WTC11 (cell line): ENCODE results near the gene LRRC4B. TPM values are rescaled to one million over a fixed set of nuclear protein-coding genes. Genes with fewer than 3 reads are reported as not detected.

Source experiments
- ATAC-seq: fragments of 200-7000 bp; cut with Tn5 transposase; 2 replicates; pipeline ENCODE4 v1.10.0; 2021; ENCODE audit warnings: mild to moderate bottlenecking, moderate library complexity
- CTCF ChIA-PET: fragments of 300-600 bp; sonication (Branson Sonifier 250); formaldehyde crosslinking; loops from one replicate; lab custom pipeline; 2021; ENCODE audit warnings: antibody characterized with exemption; lab: Charles Lee
- POLR2A ChIA-PET: fragments of 350-600 bp; sonication (Branson Sonifier 250); formaldehyde crosslinking; loops from one replicate; lab custom pipeline; 2021; ENCODE audit warnings: antibody characterized with exemption; lab: Charles Lee
- DNase-seq: peaks from one replicate; pipeline ENCODE4 v3.0.0; 2021; ENCODE audit warnings: low spot score
- H3K27ac Mint-ChIP-seq: 2 replicates; pipeline ENCODE4 v1.8.0; 2021; ENCODE audit warnings: mixed read lengths
- H3K27me3 Mint-ChIP-seq: 2 replicates; pipeline ENCODE4 v1.8.0; 2021; ENCODE audit warnings: low read depth, mild to moderate bottlenecking, moderate library complexity, mixed read lengths
- H3K36me3 Mint-ChIP-seq: 2 replicates; pipeline ENCODE4 v1.8.0; 2021; ENCODE audit warnings: mixed read lengths
- H3K4me1 Mint-ChIP-seq: 2 replicates; pipeline ENCODE4 v1.8.0; 2022; ENCODE audit warnings: mixed read lengths
- H3K4me3 Mint-ChIP-seq: 2 replicates; pipeline ENCODE4 v1.8.0; 2021; ENCODE audit warnings: mild to moderate bottlenecking, moderate library complexity, mixed read lengths
- H3K9me3 Mint-ChIP-seq: 2 replicates; pipeline ENCODE4 v1.8.0; 2021; ENCODE audit warnings: mixed read lengths
- CREB1 ChIP-seq: sonication (generic); formaldehyde crosslinking; IDR thresholded peaks from 2 replicates; pipeline ENCODE4 v1.8.0; 2023; ENCODE audit warnings: mild to moderate bottlenecking, missing genetic modification reagents
- GRHL2 ChIP-seq: fragments of 250-450 bp; sonication (Bioruptor Pico); IDR thresholded peaks from 2 replicates; pipeline ENCODE4 v1.8.0; 2022; ENCODE audit warnings: mild to moderate bottlenecking, moderate library complexity; ENCODE audit not compliant: insufficient replicate concordance, severe bottlenecking
- JUN ChIP-seq: sonication (generic); formaldehyde crosslinking; IDR thresholded peaks from 2 replicates; pipeline ENCODE4 v1.8.0; 2023; ENCODE audit warnings: mild to moderate bottlenecking, missing genetic modification reagents
- KAT7 ChIP-seq: sonication (generic); formaldehyde crosslinking; IDR thresholded peaks from 2 replicates; pipeline ENCODE4 v1.8.1; 2023; ENCODE audit warnings: missing genetic modification reagents, mild to moderate bottlenecking, borderline replicate concordance
- MYBL2 ChIP-seq: sonication (generic); formaldehyde crosslinking; IDR thresholded peaks from 2 replicates; pipeline ENCODE4 v1.8.1; 2023; ENCODE audit warnings: mild to moderate bottlenecking, moderate library complexity, missing genetic modification reagents
- NFE2L1 ChIP-seq: sonication (generic); formaldehyde crosslinking; IDR thresholded peaks from 2 replicates; pipeline ENCODE4 v1.8.1; 2023; ENCODE audit warnings: missing genetic modification reagents
- RELA ChIP-seq: sonication (generic); formaldehyde crosslinking; IDR thresholded peaks from 2 replicates; pipeline ENCODE4 v1.8.1; 2022; ENCODE audit warnings: missing genetic modification reagents, mild to moderate bottlenecking, borderline replicate concordance
- RORB ChIP-seq: fragments of 250-450 bp; sonication (Bioruptor Pico); IDR thresholded peaks from 2 replicates; pipeline ENCODE4 v1.9.0; 2021; ENCODE audit warnings: mild to moderate bottlenecking
- SMAD3 ChIP-seq: sonication (generic); formaldehyde crosslinking; IDR thresholded peaks from 2 replicates; pipeline ENCODE4 v1.8.0; 2022; ENCODE audit warnings: missing genetic modification reagents, mild to moderate bottlenecking, borderline replicate concordance
- ZNF121 ChIP-seq: sonication (generic); formaldehyde crosslinking; IDR thresholded peaks from 2 replicates; pipeline ENCODE4 v1.8.0; 2023; ENCODE audit warnings: missing genetic modification reagents
- ZNF263 ChIP-seq: sonication (generic); formaldehyde crosslinking; IDR thresholded peaks from 2 replicates; pipeline ENCODE4 v1.8.1; 2022; ENCODE audit warnings: low read depth, mild to moderate bottlenecking, moderate library complexity, missing genetic modification reagents
- ZNF416 ChIP-seq: fragments of 250-450 bp; sonication (Bioruptor Pico); IDR thresholded peaks from 2 replicates; pipeline ENCODE4 v1.9.0; 2021; ENCODE audit warnings: mild to moderate bottlenecking, inconsistent platforms
- ZNF671 ChIP-seq: fragments of 250-450 bp; sonication (Bioruptor Pico); IDR thresholded peaks from 2 replicates; pipeline ENCODE4 v1.8.0; 2021; ENCODE audit warnings: mild to moderate bottlenecking
- total RNA-seq: library from RNA; stranded (reverse); gene quantifications from 3 replicates; pipeline ENCODE4 v1.2.3, GENCODE V29; 2021
- TF ChIP-seq, protein P1 (sequence below): sonication (generic); formaldehyde crosslinking; IDR thresholded peaks from 2 replicates; pipeline ENCODE4 v1.8.1; 2023; ENCODE audit warnings: mild to moderate bottlenecking, missing genetic modification reagents, moderate library complexity
- TF ChIP-seq, protein P2 (sequence below): sonication (generic); formaldehyde crosslinking; conservative IDR thresholded peaks from 2 replicates; pipeline ENCODE4 v1.8.1; 2023; ENCODE audit warnings: mild to moderate bottlenecking, low read depth, missing genetic modification reagents, moderate library complexity
- TF ChIP-seq, protein P3 (sequence below): sonication (generic); formaldehyde crosslinking; IDR thresholded peaks from 2 replicates; pipeline ENCODE4 v1.8.1; 2022; ENCODE audit warnings: low read depth, missing genetic modification reagents, borderline replicate concordance
- TF ChIP-seq, protein P4 (sequence below): sonication (generic); formaldehyde crosslinking; IDR thresholded peaks from 2 replicates; pipeline ENCODE4 v1.8.1; 2023; ENCODE audit warnings: mild to moderate bottlenecking, missing genetic modification reagents
- TF ChIP-seq, protein P5 (sequence below): sonication (generic); formaldehyde crosslinking; IDR thresholded peaks from 2 replicates; pipeline ENCODE4 v1.8.0; 2022; ENCODE audit warnings: missing genetic modification reagents
- TF ChIP-seq, protein P6 (sequence below): sonication (generic); formaldehyde crosslinking; conservative IDR thresholded peaks from 2 replicates; pipeline ENCODE4 v1.8.1; 2022; ENCODE audit warnings: mild to moderate bottlenecking, missing genetic modification reagents
- TF ChIP-seq, protein P7 (sequence below): sonication (generic); formaldehyde crosslinking; IDR thresholded peaks from 2 replicates; pipeline ENCODE4 v1.8.1; 2022; ENCODE audit warnings: missing genetic modification reagents, borderline replicate concordance

LRRC4B gene
- total RNA-seq, 1 experiment from 2014 or later: 10.0 TPM

DNA sequence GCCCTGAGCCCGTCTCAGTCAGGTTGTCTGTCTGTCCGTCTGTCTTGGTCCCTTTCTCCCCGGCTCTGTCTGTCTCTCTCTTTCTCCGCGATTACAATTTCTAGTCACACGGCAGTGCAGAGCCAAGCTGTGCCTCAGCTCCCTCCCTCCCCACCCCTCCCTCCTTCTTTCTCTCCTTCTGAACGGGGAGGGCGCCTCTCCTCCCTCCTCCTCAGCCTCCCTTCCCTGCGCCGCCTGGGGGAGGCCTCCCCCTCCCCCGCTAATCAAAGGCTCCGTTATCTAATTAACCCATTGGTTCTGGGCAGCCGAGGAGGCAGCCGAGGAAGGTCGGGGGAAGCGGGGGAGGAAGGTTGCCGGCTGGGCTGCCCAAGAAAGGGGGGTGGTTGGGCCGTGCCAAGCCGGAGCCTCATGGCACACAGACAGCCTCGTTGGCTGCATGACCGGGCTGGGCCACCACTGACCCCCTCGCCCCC lies 16.5 kb downstream of the LRRC4B start:
- Mint-ChIP-seq H3K27ac (no peak overlapping the region), H3K4me1 (peaks cover 29% of the 10 kb centered on the region), H3K27me3 (peaks cover 62% of the 10 kb centered on the region), H3K36me3 (no peaks in the 10 kb centered on the region), H3K4me3 (peak overlapping the region; percentile 91), H3K9me3 (no peaks in the 10 kb centered on the region)
- DNase-seq (no peak), ATAC-seq (no peak)
- ChIA-PET CTCF (interaction anchor here (1.7 kb wide), 1 partner anchor 14 kb away, joined by 10 read pairs; no protein-coding TSS in a partner anchor), POLR2A (no interaction called here)
- TF ChIP-seq, protein P1, sequence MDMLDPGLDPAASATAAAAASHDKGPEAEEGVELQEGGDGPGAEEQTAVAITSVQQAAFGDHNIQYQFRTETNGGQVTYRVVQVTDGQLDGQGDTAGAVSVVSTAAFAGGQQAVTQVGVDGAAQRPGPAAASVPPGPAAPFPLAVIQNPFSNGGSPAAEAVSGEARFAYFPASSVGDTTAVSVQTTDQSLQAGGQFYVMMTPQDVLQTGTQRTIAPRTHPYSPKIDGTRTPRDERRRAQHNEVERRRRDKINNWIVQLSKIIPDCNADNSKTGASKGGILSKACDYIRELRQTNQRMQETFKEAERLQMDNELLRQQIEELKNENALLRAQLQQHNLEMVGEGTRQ: no peak
- TF ChIP-seq ZNF263 (CRISPR knock-in tag): no peak
- TF ChIP-seq, protein P2, sequence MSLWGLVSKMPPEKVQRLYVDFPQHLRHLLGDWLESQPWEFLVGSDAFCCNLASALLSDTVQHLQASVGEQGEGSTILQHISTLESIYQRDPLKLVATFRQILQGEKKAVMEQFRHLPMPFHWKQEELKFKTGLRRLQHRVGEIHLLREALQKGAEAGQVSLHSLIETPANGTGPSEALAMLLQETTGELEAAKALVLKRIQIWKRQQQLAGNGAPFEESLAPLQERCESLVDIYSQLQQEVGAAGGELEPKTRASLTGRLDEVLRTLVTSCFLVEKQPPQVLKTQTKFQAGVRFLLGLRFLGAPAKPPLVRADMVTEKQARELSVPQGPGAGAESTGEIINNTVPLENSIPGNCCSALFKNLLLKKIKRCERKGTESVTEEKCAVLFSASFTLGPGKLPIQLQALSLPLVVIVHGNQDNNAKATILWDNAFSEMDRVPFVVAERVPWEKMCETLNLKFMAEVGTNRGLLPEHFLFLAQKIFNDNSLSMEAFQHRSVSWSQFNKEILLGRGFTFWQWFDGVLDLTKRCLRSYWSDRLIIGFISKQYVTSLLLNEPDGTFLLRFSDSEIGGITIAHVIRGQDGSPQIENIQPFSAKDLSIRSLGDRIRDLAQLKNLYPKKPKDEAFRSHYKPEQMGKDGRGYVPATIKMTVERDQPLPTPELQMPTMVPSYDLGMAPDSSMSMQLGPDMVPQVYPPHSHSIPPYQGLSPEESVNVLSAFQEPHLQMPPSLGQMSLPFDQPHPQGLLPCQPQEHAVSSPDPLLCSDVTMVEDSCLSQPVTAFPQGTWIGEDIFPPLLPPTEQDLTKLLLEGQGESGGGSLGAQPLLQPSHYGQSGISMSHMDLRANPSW: no peak
- TF ChIP-seq CREB1: no peak
- TF ChIP-seq ZNF121 (CRISPR knock-in tag): no peak
- TF ChIP-seq, protein P3, sequence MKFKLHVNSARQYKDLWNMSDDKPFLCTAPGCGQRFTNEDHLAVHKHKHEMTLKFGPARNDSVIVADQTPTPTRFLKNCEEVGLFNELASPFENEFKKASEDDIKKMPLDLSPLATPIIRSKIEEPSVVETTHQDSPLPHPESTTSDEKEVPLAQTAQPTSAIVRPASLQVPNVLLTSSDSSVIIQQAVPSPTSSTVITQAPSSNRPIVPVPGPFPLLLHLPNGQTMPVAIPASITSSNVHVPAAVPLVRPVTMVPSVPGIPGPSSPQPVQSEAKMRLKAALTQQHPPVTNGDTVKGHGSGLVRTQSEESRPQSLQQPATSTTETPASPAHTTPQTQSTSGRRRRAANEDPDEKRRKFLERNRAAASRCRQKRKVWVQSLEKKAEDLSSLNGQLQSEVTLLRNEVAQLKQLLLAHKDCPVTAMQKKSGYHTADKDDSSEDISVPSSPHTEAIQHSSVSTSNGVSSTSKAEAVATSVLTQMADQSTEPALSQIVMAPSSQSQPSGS (CRISPR knock-in tag): no peak
- no peak for TF ChIP-seq RELA
- TF ChIP-seq KAT7 (CRISPR knock-in tag): no peak
- TF ChIP-seq, protein P4, sequence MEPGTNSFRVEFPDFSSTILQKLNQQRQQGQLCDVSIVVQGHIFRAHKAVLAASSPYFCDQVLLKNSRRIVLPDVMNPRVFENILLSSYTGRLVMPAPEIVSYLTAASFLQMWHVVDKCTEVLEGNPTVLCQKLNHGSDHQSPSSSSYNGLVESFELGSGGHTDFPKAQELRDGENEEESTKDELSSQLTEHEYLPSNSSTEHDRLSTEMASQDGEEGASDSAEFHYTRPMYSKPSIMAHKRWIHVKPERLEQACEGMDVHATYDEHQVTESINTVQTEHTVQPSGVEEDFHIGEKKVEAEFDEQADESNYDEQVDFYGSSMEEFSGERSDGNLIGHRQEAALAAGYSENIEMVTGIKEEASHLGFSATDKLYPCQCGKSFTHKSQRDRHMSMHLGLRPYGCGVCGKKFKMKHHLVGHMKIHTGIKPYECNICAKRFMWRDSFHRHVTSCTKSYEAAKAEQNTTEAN (CRISPR knock-in tag): no peak
- TF ChIP-seq, protein P5, sequence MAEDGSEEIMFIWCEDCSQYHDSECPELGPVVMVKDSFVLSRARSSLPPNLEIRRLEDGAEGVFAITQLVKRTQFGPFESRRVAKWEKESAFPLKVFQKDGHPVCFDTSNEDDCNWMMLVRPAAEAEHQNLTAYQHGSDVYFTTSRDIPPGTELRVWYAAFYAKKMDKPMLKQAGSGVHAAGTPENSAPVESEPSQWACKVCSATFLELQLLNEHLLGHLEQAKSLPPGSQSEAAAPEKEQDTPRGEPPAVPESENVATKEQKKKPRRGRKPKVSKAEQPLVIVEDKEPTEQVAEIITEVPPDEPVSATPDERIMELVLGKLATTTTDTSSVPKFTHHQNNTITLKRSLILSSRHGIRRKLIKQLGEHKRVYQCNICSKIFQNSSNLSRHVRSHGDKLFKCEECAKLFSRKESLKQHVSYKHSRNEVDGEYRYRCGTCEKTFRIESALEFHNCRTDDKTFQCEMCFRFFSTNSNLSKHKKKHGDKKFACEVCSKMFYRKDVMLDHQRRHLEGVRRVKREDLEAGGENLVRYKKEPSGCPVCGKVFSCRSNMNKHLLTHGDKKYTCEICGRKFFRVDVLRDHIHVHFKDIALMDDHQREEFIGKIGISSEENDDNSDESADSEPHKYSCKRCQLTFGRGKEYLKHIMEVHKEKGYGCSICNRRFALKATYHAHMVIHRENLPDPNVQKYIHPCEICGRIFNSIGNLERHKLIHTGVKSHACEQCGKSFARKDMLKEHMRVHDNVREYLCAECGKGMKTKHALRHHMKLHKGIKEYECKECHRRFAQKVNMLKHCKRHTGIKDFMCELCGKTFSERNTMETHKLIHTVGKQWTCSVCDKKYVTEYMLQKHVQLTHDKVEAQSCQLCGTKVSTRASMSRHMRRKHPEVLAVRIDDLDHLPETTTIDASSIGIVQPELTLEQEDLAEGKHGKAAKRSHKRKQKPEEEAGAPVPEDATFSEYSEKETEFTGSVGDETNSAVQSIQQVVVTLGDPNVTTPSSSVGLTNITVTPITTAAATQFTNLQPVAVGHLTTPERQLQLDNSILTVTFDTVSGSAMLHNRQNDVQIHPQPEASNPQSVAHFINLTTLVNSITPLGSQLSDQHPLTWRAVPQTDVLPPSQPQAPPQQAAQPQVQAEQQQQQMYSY: no peak
- TF ChIP-seq ZNF671 (CRISPR knock-in tag): no peak
- no peak for TF ChIP-seq JUN (CRISPR knock-in tag)
- TF ChIP-seq GRHL2 (CRISPR knock-in tag): no peak
- TF ChIP-seq, protein P6, sequence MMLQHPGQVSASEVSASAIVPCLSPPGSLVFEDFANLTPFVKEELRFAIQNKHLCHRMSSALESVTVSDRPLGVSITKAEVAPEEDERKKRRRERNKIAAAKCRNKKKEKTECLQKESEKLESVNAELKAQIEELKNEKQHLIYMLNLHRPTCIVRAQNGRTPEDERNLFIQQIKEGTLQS (CRISPR knock-in tag): no peak
- TF ChIP-seq NFE2L1 (CRISPR knock-in tag): no peak
- no peak for TF ChIP-seq MYBL2 (CRISPR knock-in tag)
- no peak for TF ChIP-seq ZNF416
- TF ChIP-seq, protein P7, sequence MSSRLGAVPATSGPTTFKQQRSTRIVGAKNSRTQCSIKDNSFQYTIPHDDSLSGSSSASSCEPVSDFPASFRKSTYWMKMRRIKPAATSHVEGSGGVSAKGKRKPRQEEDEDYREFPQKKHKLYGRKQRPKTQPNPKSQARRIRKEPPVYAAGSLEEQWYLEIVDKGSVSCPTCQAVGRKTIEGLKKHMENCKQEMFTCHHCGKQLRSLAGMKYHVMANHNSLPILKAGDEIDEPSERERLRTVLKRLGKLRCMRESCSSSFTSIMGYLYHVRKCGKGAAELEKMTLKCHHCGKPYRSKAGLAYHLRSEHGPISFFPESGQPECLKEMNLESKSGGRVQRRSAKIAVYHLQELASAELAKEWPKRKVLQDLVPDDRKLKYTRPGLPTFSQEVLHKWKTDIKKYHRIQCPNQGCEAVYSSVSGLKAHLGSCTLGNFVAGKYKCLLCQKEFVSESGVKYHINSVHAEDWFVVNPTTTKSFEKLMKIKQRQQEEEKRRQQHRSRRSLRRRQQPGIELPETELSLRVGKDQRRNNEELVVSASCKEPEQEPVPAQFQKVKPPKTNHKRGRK (CRISPR knock-in tag): no peak
- TF ChIP-seq SMAD3 (CRISPR knock-in tag): no peak
- TF ChIP-seq RORB (CRISPR knock-in tag): no peak
